Gastrocnemius medialis (tissue), 4 donors: ENCODE results near the gene RPAP3. TPM values are rescaled to one million over a fixed set of nuclear protein-coding genes. Genes with fewer than 3 reads are reported as not detected.

Experiments
- ATAC-seq, 2 donors: fragments of 150-250 bp; one replicate each; pipeline ENCODE4 v1.9.1; 2016
- DNase-seq, 2 donors: peaks; one replicate each; pipeline ENCODE4 v3.0.0-alpha.2; 2019
- H3K27ac ChIP-seq, 4 donors: fragments of 200-600 bp; sonication (generic); 1 replicate in 1 of 4; 2 replicates in 3 of 4; pipeline ENCODE4 v1.5.1; 2016 to 2018; ENCODE audit warnings: mild to moderate bottlenecking in 2 of 4, moderate library complexity in 1 of 4
- H3K27me3 ChIP-seq, 3 donors: fragments of 200-600 bp; sonication (generic) in 2 of 3; 1 replicate in 1 of 3; 2 replicates in 2 of 3; pipeline versions ENCODE4 v1.5.1 to v1.6.0; 2016 to 2019; ENCODE audit warnings: mild to moderate bottlenecking in 1 of 3, moderate library complexity in 1 of 3
- H3K36me3 ChIP-seq, 2 donors: fragments of 200-600 bp; sonication (generic) in 1 of 2; one replicate each; pipeline ENCODE4 v1.5.1; 2017 to 2018
- H3K4me1 ChIP-seq, 2 donors: fragments of 200-600 bp; sonication (generic) in 1 of 2; one replicate each; pipeline ENCODE4 v1.5.1; 2016 to 2017; ENCODE audit warnings: mild to moderate bottlenecking in 2 of 2
- H3K4me3 ChIP-seq, 4 donors: fragments of 200-600 bp; sonication (generic) in 3 of 4; 1 replicate in 1 of 4; 2 replicates in 3 of 4; pipeline ENCODE4 v1.5.1; 2016 to 2019; ENCODE audit warnings: mild to moderate bottlenecking in 2 of 4
- H3K9me3 ChIP-seq, 3 donors: fragments of 200-600 bp; sonication (generic) in 2 of 3; 1 replicate in 1 of 3; 2 replicates in 2 of 3; pipeline ENCODE4 v1.5.1; 2016 to 2019
- CTCF ChIP-seq, 5 experiments: fragments of 450-650 bp in 3 of 5; fragments of 200-600 bp in 2 of 5; sonication (generic) in 2 of 5; IDR thresholded peaks in 4 of 5; conservative IDR thresholded peaks in 1 of 5; 1 replicate in 4 of 5; 2 replicates in 1 of 5; pipeline ENCODE4 v1.5.1; 2016 to 2019; ENCODE audit warnings: antibody characterized with exemption in 5 of 5, mild to moderate bottlenecking in 3 of 5, moderate library complexity in 3 of 5
- POLR2A ChIP-seq, 2 donors: fragments of 450-650 bp; IDR thresholded peaks; one replicate each; pipeline ENCODE4 v1.6.1; 2017; ENCODE audit warnings: antibody characterized with exemption in 2 of 2, mild to moderate bottlenecking in 2 of 2, moderate library complexity in 2 of 2
- in situ Hi-C, 4 donors: fragments of 200-750 bp; cut with MboI; loops; one replicate each; pipeline versions ENCODE4 v1.15.0 to v1.8.0; 2017; ENCODE audit warnings: low sequenced_read_pairs in 4 of 4
- intact Hi-C: fragments of 100-400 bp; cut with DNase I; formaldehyde crosslinking; loops from one replicate; pipeline ENCODE4 v1.15.1; 2023; ENCODE audit warnings: low total_unique reads
- total RNA-seq, 4 donors: library from RNA; depleted of rRNA; stranded (reverse); fragments of >200 nt; gene quantifications; one replicate each; pipeline versions ENCODE4 v1.1.0 to v1.2.3, GENCODE V29; 2016

RPAP3 gene
- total RNA-seq, 4 donors from 2014 or later = 15.1 to 24.8 (median 20.5) TPM

GRCh38 chr12:47744778-47745436, 39.1 kb upstream of the RPAP3 start:
- H3K36me3 ChIP-seq = no peaks in the 10 kb centered on the region
- intact Hi-C loops (no loop called here), in situ Hi-C loops (loop anchor here in 3 of 4 donors (5.0 to 25.0 kb wide), 2 partner anchors 32 to 92 kb away; no protein-coding TSS in a partner anchor)
- no peak overlapping the region for H3K27ac ChIP-seq
- H3K9me3 ChIP-seq = no peaks in the 10 kb centered on the region
- peaks cover under 1 to 11% of the 10 kb centered on the region in 2 donors for H3K4me1 ChIP-seq
- DNase-seq = no peak
- ATAC-seq = no peak
- no peak for TF ChIP-seq POLR2A (IDR thresholded peaks at IDR 0.05)
- no peak for TF ChIP-seq CTCF (IDR thresholded peaks at IDR 0.05 in 4 of 5, conservative IDR thresholded peaks at IDR 0.05 in 1 of 5)
- no peak overlapping the region for H3K4me3 ChIP-seq
- H3K27me3 ChIP-seq = no peaks in the 10 kb centered on the region

GRCh38 chr12:47744005-47744651, 38.3 kb upstream of the RPAP3 start:
- intact Hi-C loops = no loop called here
- Histone ChIP-seq H3K36me3 (no peaks in the 10 kb centered on the region), H3K4me1 (peaks cover 5 to 15% of the 10 kb centered on the region in 2 donors), H3K27me3 (no peaks in the 10 kb centered on the region), H3K9me3 (no peaks in the 10 kb centered on the region), H3K4me3 (no peak overlapping the region), H3K27ac (no peak overlapping the region)
- DNase-seq = no peak
- in situ Hi-C loops = loop anchor here in 3 of 4 donors (5.0 to 25.0 kb wide), 2 partner anchors 33 to 93 kb away; no protein-coding TSS in a partner anchor
- peak; percentile 19 to 53 (median 42) for TF ChIP-seq CTCF (IDR thresholded peaks at IDR 0.05 in 4 of 5, conservative IDR thresholded peaks at IDR 0.05 in 1 of 5)
- TF ChIP-seq POLR2A (IDR thresholded peaks at IDR 0.05) = no peak
- ATAC-seq = no peak

GRCh38 chr12:47743311-47743860, 37.6 kb upstream of the RPAP3 start:
- H3K4me3 ChIP-seq = no peak overlapping the region
- no peak for ATAC-seq
- in situ Hi-C loops (loop anchor here in 3 of 4 donors (5.0 to 25.0 kb wide), 2 partner anchors 34 to 94 kb away; no protein-coding TSS in a partner anchor), intact Hi-C loops (loop anchor here (2.0 kb wide), 1 partner anchor 15 kb away; the partner anchor contains the start of gene RAPGEF3)
- H3K36me3 ChIP-seq = no peaks in the 10 kb centered on the region
- TF ChIP-seq POLR2A (IDR thresholded peaks at IDR 0.05) = no peak
- TF ChIP-seq CTCF (IDR thresholded peaks at IDR 0.05 in 4 of 5, conservative IDR thresholded peaks at IDR 0.05 in 1 of 5) = no peak
- DNase-seq = no peak
- peaks cover 10 to 15% of the 10 kb centered on the region in 2 donors for H3K4me1 ChIP-seq
- no peaks in the 10 kb centered on the region for H3K9me3 ChIP-seq
- no peak overlapping the region for H3K27ac ChIP-seq
- no peaks in the 10 kb centered on the region for H3K27me3 ChIP-seq

- intact Hi-C loops (loop anchor here (1.0 to 2.0 kb wide), 3 partner anchors 16 to 96 kb away; partner anchors contain the start of gene RAPGEF3), in situ Hi-C loops (loop anchor here in 3 of 4 donors (5.0 to 25.0 kb wide), 2 partner anchors 35 to 95 kb away; no protein-coding TSS in a partner anchor)
- Histone ChIP-seq H3K27me3 (no peaks in the 10 kb centered on the region), H3K4me1 (peaks cover 14 to 25% of the 10 kb centered on the region in 2 donors), H3K27ac (no peak overlapping the region), H3K4me3 (no peak overlapping the region), H3K9me3 (no peaks in the 10 kb centered on the region), H3K36me3 (no peaks in the 10 kb centered on the region)
- no peak for DNase-seq
- peak; percentile 91 to 95 (median 92) for TF ChIP-seq CTCF (IDR thresholded peaks at IDR 0.05 in 4 of 5, conservative IDR thresholded peaks at IDR 0.05 in 1 of 5)
- TF ChIP-seq POLR2A (IDR thresholded peaks at IDR 0.05) = no peak
- peak; percentile 20 to 45 for ATAC-seq
These were observed 36.5 kb upstream of the RPAP3 start for GRCh38 chr12:47742253-47742825.
